WTC11 (cell line): ENCODE results near the gene SLC7A6OS. TPM values are rescaled to one million over a fixed set of nuclear protein-coding genes. Genes with fewer than 3 reads are reported as not detected.

Experiments
- ATAC-seq: fragments of 200-7000 bp; cut with Tn5 transposase; 2 replicates; pipeline ENCODE4 v1.10.0; 2021; ENCODE audit warnings: mild to moderate bottlenecking, moderate library complexity
- CTCF ChIA-PET: fragments of 300-600 bp; sonication (Branson Sonifier 250); formaldehyde crosslinking; loops from one replicate; lab custom pipeline; 2021; ENCODE audit warnings: antibody characterized with exemption; lab: Charles Lee
- POLR2A ChIA-PET: fragments of 350-600 bp; sonication (Branson Sonifier 250); formaldehyde crosslinking; loops from one replicate; lab custom pipeline; 2021; ENCODE audit warnings: antibody characterized with exemption; lab: Charles Lee
- DNase-seq: peaks from one replicate; pipeline ENCODE4 v3.0.0; 2021; ENCODE audit warnings: low spot score
- H3K27ac Mint-ChIP-seq: 2 replicates; pipeline ENCODE4 v1.8.0; 2021; ENCODE audit warnings: mixed read lengths
- H3K27me3 Mint-ChIP-seq: 2 replicates; pipeline ENCODE4 v1.8.0; 2021; ENCODE audit warnings: low read depth, mild to moderate bottlenecking, moderate library complexity, mixed read lengths
- H3K36me3 Mint-ChIP-seq: 2 replicates; pipeline ENCODE4 v1.8.0; 2021; ENCODE audit warnings: mixed read lengths
- H3K4me1 Mint-ChIP-seq: 2 replicates; pipeline ENCODE4 v1.8.0; 2022; ENCODE audit warnings: mixed read lengths
- H3K4me3 Mint-ChIP-seq: 2 replicates; pipeline ENCODE4 v1.8.0; 2021; ENCODE audit warnings: mild to moderate bottlenecking, moderate library complexity, mixed read lengths
- H3K9me3 Mint-ChIP-seq: 2 replicates; pipeline ENCODE4 v1.8.0; 2021; ENCODE audit warnings: mixed read lengths
- ARID4B ChIP-seq: sonication (generic); formaldehyde crosslinking; IDR thresholded peaks from 2 replicates; pipeline ENCODE4 v1.8.0; 2023; ENCODE audit warnings: missing genetic modification reagents, mild to moderate bottlenecking, borderline replicate concordance
- CREB1 ChIP-seq: sonication (generic); formaldehyde crosslinking; IDR thresholded peaks from 2 replicates; pipeline ENCODE4 v1.8.0; 2023; ENCODE audit warnings: mild to moderate bottlenecking, missing genetic modification reagents
- MXD4 ChIP-seq: fragments of 250-450 bp; sonication (Bioruptor Pico); IDR thresholded peaks from 2 replicates; pipeline ENCODE4 v1.8.0; 2021; ENCODE audit warnings: mild to moderate bottlenecking, moderate library complexity, borderline replicate concordance
- NR3C1 ChIP-seq: sonication (generic); formaldehyde crosslinking; conservative IDR thresholded peaks from 2 replicates; pipeline ENCODE4 v1.8.1; 2023; ENCODE audit warnings: low read depth, mild to moderate bottlenecking, missing genetic modification reagents
- SMAD4 ChIP-seq: sonication (generic); formaldehyde crosslinking; IDR thresholded peaks from 2 replicates; pipeline ENCODE4 v1.8.0; 2022; ENCODE audit warnings: mild to moderate bottlenecking, missing genetic modification reagents
- TCF7 ChIP-seq: sonication (generic); formaldehyde crosslinking; IDR thresholded peaks from 2 replicates; pipeline ENCODE4 v1.8.0; 2022; ENCODE audit warnings: mild to moderate bottlenecking, low read depth, missing genetic modification reagents, moderate library complexity
- ZNF281 ChIP-seq: sonication (generic); formaldehyde crosslinking; IDR thresholded peaks from 2 replicates; pipeline ENCODE4 v1.8.0; 2023; ENCODE audit warnings: mild to moderate bottlenecking, missing genetic modification reagents
- ZNF317 ChIP-seq: sonication (generic); formaldehyde crosslinking; IDR thresholded peaks from 2 replicates; pipeline ENCODE4 v1.8.1; 2023; ENCODE audit warnings: low read depth, mild to moderate bottlenecking, moderate library complexity, missing genetic modification reagents, borderline replicate concordance
- ZNF512 ChIP-seq: sonication (generic); formaldehyde crosslinking; IDR thresholded peaks from 2 replicates; pipeline ENCODE4 v1.8.1; 2022; ENCODE audit warnings: missing genetic modification reagents, borderline replicate concordance
- ZNF671 ChIP-seq: fragments of 250-450 bp; sonication (Bioruptor Pico); IDR thresholded peaks from 2 replicates; pipeline ENCODE4 v1.8.0; 2021; ENCODE audit warnings: mild to moderate bottlenecking
- total RNA-seq: library from RNA; stranded (reverse); gene quantifications from 3 replicates; pipeline ENCODE4 v1.2.3, GENCODE V29; 2021
- TF ChIP-seq, protein P1 (sequence below): sonication (generic); formaldehyde crosslinking; IDR thresholded peaks from 2 replicates; pipeline ENCODE4 v1.8.0; 2022; ENCODE audit warnings: mild to moderate bottlenecking, missing genetic modification reagents
- TF ChIP-seq, protein P2 (sequence below): fragments of 200-600 bp; IDR thresholded peaks from 2 replicates; pipeline ENCODE4 v1.8.0; 2022; ENCODE audit warnings: antibody characterized with exemption
- TF ChIP-seq, protein P3 (sequence below): sonication (generic); formaldehyde crosslinking; IDR thresholded peaks from 2 replicates; pipeline ENCODE4 v1.8.1; 2022; ENCODE audit warnings: mild to moderate bottlenecking, moderate library complexity, missing genetic modification reagents

The SLC7A6OS gene
- total RNA-seq, 1 experiment from 2014 or later = 22.6 TPM

DNA sequence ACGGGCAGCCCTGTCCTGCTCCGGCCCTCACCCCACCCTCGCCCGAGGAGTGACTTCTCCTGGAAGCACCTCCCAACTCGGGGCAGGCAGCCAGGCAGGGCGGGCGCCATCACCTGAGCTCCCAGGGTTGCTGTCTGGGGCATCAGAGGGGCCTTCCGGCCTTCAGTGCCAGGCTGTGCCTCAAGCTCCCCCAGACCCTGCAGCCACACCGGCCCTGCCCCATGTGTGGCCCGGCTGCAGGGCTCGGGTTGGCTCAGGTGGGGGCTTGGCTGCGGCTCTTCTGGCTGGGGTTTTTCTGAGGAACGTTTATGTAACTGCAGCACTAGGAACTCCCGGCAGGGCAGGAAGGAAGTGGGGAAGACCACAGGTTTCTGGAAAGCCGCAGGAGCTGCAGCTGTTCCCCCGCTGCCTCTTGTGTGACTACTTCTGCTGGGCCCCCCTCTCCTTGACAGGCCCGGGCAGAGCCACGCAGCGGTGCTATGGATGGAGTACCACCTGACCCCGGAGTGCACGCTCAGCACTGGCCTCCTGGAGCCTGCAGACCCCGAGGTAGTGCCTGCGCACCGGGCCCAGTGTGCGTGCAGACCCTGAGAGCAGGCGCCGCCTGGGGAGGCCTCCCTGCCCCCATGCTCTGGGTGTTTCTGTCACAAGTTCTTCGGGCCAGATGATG, 45.6 kb upstream of the SLC7A6OS start:
- no peak for TF ChIP-seq NR3C1 (CRISPR knock-in tag)
- TF ChIP-seq MXD4 (CRISPR knock-in tag) = no peak
- TF ChIP-seq, protein P1, sequence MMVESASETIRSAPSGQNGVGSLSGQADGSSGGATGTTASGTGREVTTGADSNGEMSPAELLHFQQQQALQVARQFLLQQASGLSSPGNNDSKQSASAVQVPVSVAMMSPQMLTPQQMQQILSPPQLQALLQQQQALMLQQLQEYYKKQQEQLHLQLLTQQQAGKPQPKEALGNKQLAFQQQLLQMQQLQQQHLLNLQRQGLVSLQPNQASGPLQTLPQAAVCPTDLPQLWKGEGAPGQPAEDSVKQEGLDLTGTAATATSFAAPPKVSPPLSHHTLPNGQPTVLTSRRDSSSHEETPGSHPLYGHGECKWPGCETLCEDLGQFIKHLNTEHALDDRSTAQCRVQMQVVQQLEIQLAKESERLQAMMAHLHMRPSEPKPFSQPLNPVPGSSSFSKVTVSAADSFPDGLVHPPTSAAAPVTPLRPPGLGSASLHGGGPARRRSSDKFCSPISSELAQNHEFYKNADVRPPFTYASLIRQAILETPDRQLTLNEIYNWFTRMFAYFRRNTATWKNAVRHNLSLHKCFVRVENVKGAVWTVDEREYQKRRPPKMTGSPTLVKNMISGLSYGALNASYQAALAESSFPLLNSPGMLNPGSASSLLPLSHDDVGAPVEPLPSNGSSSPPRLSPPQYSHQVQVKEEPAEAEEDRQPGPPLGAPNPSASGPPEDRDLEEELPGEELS (CRISPR knock-in tag) = no peak
- TF ChIP-seq ZNF671 (CRISPR knock-in tag) = no peak
- ChIA-PET CTCF (interaction anchor here (1.1 to 2.7 kb wide), 8 partner anchors 8 to 95 kb away, joined by 3 to 7 read pairs (median 4); partner anchors contain the start of gene SLC7A6), POLR2A (interaction anchor here (0.6 kb wide), 1 partner anchor 1223 kb away, joined by 3 read pairs; no protein-coding TSS in a partner anchor)
- no peak for ATAC-seq
- H3K9me3 Mint-ChIP-seq = no peaks in the 10 kb centered on the region
- peaks cover 3% of the 10 kb centered on the region for H3K36me3 Mint-ChIP-seq
- no peak overlapping the region for H3K27ac Mint-ChIP-seq
- DNase-seq = no peak
- H3K4me3 Mint-ChIP-seq = no peak overlapping the region
- H3K27me3 Mint-ChIP-seq = no peaks in the 10 kb centered on the region
- no peaks in the 10 kb centered on the region for H3K4me1 Mint-ChIP-seq

DNA sequence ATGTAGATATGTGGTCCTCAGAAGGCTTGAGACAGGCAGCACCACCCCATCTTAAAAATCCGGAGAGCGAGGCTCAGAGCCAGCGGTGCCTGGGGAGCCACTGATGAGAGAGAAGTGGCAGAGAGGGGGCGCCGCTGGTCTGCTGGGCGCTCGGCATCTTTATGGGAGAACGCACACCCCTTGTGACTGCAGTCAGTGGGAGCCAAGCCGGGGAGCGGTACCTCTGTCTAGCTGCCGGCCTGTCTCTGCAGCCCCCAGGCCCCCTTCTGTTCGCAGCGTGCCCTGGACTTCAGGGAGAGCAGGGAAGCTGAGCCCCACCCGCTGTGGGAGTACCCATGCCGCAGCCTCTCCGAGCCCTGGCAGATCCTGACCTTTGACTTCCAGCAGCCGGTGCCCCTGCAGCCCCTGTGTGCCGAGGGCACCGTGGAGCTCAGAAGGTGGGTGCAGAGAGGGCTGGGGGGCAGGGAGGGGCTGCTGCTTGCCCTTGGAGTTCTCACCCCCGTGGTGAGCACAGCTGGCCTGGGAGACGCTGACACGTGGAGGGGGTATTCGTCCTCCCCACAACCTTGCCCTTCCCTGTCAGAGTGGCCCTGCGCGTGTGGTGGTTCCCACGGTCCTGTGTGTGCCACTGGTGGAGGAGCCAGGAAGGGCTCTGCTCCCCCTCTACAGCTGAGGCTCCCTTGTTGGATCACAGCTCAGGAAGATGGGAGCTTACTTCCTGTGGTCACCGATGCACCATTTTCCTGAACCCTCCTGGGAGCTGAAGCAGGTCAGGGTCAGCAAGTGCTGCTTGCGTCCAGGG, 44.9 kb upstream of the SLC7A6OS start:
- ChIA-PET POLR2A (no interaction called here), CTCF (interaction anchor here (0.6 to 2.7 kb wide), 9 partner anchors 9 to 509 kb away, joined by 3 to 7 read pairs (median 4); partner anchors contain the start of gene SLC7A6)
- Mint-ChIP-seq H3K4me3 (no peak overlapping the region), H3K9me3 (no peaks in the 10 kb centered on the region), H3K4me1 (no peaks in the 10 kb centered on the region), H3K27me3 (no peaks in the 10 kb centered on the region), H3K27ac (no peak overlapping the region)
- DNase-seq = peak; percentile 61
- ATAC-seq = peak; percentile 78
- TF ChIP-seq, protein P2, sequence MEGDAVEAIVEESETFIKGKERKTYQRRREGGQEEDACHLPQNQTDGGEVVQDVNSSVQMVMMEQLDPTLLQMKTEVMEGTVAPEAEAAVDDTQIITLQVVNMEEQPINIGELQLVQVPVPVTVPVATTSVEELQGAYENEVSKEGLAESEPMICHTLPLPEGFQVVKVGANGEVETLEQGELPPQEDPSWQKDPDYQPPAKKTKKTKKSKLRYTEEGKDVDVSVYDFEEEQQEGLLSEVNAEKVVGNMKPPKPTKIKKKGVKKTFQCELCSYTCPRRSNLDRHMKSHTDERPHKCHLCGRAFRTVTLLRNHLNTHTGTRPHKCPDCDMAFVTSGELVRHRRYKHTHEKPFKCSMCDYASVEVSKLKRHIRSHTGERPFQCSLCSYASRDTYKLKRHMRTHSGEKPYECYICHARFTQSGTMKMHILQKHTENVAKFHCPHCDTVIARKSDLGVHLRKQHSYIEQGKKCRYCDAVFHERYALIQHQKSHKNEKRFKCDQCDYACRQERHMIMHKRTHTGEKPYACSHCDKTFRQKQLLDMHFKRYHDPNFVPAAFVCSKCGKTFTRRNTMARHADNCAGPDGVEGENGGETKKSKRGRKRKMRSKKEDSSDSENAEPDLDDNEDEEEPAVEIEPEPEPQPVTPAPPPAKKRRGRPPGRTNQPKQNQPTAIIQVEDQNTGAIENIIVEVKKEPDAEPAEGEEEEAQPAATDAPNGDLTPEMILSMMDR = 0 out of 2 replicates have a peak, but pooled peaks have one; percentile 23
- no peak for TF ChIP-seq ZNF512 (CRISPR knock-in tag)
- no peak for TF ChIP-seq TCF7
- TF ChIP-seq, all 79 proteins: peak for 1
- peaks cover 4% of the 10 kb centered on the region for H3K36me3 Mint-ChIP-seq

GRCh38 chr16:68354816-68355215, 44.1 kb upstream of the SLC7A6OS start:
- no peaks in the 10 kb centered on the region for H3K27me3 Mint-ChIP-seq
- H3K4me1 Mint-ChIP-seq = no peaks in the 10 kb centered on the region
- POLR2A ChIA-PET = no interaction called here
- H3K36me3 Mint-ChIP-seq = peaks cover 8% of the 10 kb centered on the region
- no peak overlapping the region for H3K27ac Mint-ChIP-seq
- no peak overlapping the region for H3K4me3 Mint-ChIP-seq
- no peaks in the 10 kb centered on the region for H3K9me3 Mint-ChIP-seq
- no peak for DNase-seq
- CTCF ChIA-PET = interaction anchor here (1.0 to 2.7 kb wide), 3 partner anchors 10 to 27 kb away, joined by 3 to 7 read pairs (median 6); no protein-coding TSS in a partner anchor
- no peak for ATAC-seq
- TF ChIP-seq ZNF671 (CRISPR knock-in tag) (no peak), CREB1 (CRISPR knock-in tag) (no peak), ZNF281 (no peak), SMAD4 (CRISPR knock-in tag) (no peak), ARID4B (CRISPR knock-in tag) (no peak), ZNF317 (CRISPR knock-in tag) (no peak)
- TF ChIP-seq, protein P3, sequence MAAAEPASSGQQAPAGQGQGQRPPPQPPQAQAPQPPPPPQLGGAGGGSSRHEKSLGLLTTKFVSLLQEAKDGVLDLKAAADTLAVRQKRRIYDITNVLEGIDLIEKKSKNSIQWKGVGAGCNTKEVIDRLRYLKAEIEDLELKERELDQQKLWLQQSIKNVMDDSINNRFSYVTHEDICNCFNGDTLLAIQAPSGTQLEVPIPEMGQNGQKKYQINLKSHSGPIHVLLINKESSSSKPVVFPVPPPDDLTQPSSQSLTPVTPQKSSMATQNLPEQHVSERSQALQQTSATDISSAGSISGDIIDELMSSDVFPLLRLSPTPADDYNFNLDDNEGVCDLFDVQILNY = no peak
